WTC11 (cell line): ENCODE measurements around the gene EMP1.

Experiments
- AR ChIP-seq: fragments of 250-450 bp; sonication (Bioruptor Pico); IDR thresholded peaks from 2 replicates; pipeline ENCODE4 v1.9.0; 2021; ENCODE audit warnings: mild to moderate bottlenecking
- CTCF ChIP-seq: fragments of 200-600 bp; IDR thresholded peaks from 2 replicates; pipeline ENCODE4 v1.8.0; 2022; ENCODE audit warnings: antibody characterized with exemption
- TCF7 ChIP-seq: sonication (generic); formaldehyde crosslinking; IDR thresholded peaks from 2 replicates; pipeline ENCODE4 v1.8.0; 2022; ENCODE audit warnings: mild to moderate bottlenecking, low read depth, missing genetic modification reagents, moderate library complexity
- ZNF281 ChIP-seq: sonication (generic); formaldehyde crosslinking; IDR thresholded peaks from 2 replicates; pipeline ENCODE4 v1.8.0; 2023; ENCODE audit warnings: mild to moderate bottlenecking, missing genetic modification reagents
- ZNF512 ChIP-seq: sonication (generic); formaldehyde crosslinking; IDR thresholded peaks from 2 replicates; pipeline ENCODE4 v1.8.1; 2022; ENCODE audit warnings: missing genetic modification reagents, borderline replicate concordance

- TF ChIP-seq AR (CRISPR knock-in tag) (no peak), ZNF512 (CRISPR knock-in tag) (no peak), CTCF (no peak), TCF7 (CRISPR knock-in tag) (no peak), ZNF281 (CRISPR knock-in tag) (no peak)
Observed at GRCh38 chr12:13268581-13268980, 72.1 kb downstream of the EMP1 start.
